Activated CD8-positive, alpha-beta memory T cell treated with anti-CD3 and anti-CD28 coated beads, Interleukin-2, amount 50 U/mL, for 4 hours (primary cell): Measurements from ENCODE around the gene MYCT1.
"Not testable (repeated sequence)": the region's sequence is repeated elsewhere in the genome, so short reads cannot be mapped to it uniquely, and the experiment has no call there.

Experiments
- DNase-seq: peaks from one replicate; pipeline ENCODE4 v3.0.0-alpha.2; 2020

MYCT1 gene

GRCh38 chr6:152697634-152698033 lies at the start of gene MYCT1:
Gene MYCT1, plus strand, starts transcription at chr6:152697897. Its CDS starts 6 bp downstream, at chr6:152697903.
- no peak for DNase-seq

- DNase-seq = no peak
These were observed 49.6 kb upstream of the MYCT1 start for GRCh38 chr6:152648105-152648504.

DNA sequence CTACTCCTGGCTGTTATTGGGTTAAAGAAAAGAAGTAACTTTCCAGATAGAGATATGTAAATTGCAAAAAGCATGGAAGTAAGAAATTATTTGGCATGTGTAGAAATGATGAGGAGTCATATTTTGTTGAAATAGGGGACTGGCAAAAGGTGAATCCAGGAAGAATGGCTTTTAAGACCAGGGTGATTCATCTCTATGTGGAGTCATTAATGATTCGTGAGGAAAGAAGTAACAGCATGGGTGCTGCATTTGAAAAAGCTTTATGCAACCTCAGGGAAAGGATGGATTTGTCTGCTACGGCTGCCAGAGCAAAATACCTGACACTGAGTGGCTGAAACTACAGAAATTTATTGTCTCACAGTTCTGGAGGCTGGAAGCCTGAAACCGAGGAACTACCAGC lies 45.7 kb upstream of the MYCT1 start:
- no peak for DNase-seq

DNA sequence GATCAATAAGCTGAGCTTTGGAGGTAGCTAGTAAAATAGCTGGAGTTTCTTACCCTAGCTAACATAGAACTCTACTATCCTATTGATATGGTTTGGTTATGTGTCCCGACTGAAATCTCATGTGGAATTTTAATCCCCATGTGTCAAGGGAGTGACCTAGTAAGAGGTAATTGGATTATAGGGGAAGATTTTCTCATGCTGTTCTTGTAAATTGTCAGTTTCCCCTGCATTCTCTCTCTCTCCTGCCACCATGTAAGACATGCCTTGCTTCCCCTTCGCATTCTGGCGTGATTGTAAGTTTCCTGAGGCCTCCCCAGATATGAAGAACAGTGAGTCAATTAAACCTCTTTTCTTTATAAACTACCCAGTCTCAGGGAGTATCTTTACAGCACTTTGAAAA lies 35.9 kb upstream of the MYCT1 start:
- DNase-seq = no peak

GRCh38 chr6:152669895-152670294 lies 27.8 kb upstream of the MYCT1 start:
- DNase-seq = no peak

DNA sequence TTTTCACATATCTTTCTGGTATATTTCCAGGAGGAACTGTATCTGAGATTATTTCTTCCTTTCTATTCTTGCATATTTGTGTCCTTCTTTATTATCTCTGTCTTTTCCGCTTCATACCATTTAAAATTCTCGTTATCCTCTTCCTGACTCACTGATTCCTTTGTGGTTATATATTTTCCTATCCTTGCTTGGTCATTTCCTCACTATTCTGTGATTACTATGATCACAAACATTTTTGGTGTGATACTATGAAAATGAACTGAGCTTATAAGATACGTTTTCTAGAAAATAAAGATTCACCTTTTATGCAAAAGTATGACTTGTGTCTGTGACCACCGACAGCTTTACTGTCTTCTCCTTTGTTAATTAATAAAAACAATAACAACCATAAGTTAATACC lies 26.5 kb upstream of the MYCT1 start:
- DNase-seq = no peak

GRCh38 chr6:152673236-152673635 lies 24.5 kb upstream of the MYCT1 start:
- no peak for DNase-seq

- DNase-seq = no peak
These were observed 17.5 kb upstream of the MYCT1 start for GRCh38 chr6:152680151-152680550.

GRCh38 chr6:152680879-152681517 lies 16.7 kb upstream of the MYCT1 start:
- DNase-seq = no peak

GRCh38 chr6:152682141-152682540 lies 15.6 kb upstream of the MYCT1 start:
- DNase-seq = no peak

GRCh38 chr6:152682935-152683334 lies 14.8 kb upstream of the MYCT1 start:
- DNase-seq = not testable (repeated sequence)

GRCh38 chr6:152685819-152686218 lies 11.9 kb upstream of the MYCT1 start:
- DNase-seq = no peak

DNA sequence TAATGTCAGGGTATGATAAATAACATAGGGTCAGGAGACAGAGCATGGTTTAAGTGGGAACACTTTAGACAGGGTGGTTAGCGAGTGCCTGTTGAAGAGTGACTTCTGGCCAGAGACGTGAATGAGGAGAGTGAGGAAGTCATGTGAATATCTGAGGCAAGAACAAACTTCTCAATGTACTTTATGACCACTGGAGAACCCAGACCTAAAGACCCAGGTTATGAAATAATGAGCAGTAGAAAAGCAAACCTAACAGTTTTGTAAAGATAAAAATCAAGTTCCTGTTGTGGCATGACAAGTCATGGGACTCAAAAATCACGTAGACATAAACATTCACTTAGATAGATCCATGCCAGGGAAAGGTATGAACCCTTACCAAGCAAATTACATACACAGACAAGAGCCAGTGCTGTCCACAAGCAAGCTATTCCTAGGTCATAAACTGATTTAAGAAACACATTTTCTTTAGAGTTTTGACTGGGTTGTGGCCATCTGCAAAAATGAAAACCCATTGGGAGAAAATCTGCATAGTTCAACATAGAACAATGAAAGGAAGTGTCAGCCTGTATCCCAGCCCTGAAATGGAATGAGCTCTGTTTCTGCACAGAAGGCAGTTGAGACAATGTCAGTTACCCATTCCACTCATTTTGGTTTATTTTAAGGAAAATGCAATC lies 2.2 kb upstream of the MYCT1 start:
- no peak for DNase-seq

DNA sequence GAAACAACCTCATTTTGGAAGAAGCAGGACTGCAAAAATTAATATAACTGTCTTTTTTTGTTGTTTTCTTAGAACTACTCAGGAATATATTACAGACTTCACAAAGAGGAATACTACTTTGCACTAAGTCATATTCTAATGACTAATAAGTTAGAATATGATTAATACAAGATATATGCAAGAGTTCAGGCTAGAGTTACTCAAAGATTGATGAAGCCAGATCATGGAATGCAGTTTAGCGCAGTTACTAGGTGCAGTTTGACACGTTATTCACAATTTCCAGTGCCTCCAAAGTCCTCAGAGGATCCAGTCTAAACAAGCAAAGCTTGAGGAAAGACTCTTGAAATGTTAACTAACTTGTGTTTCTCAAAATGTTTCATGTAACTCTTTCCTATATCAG lies 1.2 kb upstream of the MYCT1 start:
- DNase-seq = no peak

DNA sequence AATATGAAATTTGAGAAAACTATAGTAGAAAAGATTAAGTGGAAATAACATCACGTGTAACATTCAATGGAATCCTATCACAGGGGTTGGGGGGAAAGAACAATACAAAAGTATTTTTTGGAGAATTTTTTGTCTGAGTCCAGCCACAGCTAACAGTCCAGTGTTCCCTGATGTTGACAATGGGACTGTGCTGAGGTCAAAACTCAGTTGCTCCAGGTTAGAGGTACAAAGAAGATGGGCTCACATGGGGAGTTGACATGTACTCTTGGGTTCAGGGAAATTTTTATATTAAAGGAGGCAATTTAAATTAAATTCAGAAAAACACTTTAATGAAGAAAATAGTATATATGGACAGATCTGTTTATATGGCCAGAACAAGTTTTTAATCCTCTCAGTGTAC lies 995 bp downstream of the MYCT1 start:
- no peak for DNase-seq

GRCh38 chr6:152700427-152700826 lies 2.7 kb downstream of the MYCT1 start:
- DNase-seq = no peak

DNA sequence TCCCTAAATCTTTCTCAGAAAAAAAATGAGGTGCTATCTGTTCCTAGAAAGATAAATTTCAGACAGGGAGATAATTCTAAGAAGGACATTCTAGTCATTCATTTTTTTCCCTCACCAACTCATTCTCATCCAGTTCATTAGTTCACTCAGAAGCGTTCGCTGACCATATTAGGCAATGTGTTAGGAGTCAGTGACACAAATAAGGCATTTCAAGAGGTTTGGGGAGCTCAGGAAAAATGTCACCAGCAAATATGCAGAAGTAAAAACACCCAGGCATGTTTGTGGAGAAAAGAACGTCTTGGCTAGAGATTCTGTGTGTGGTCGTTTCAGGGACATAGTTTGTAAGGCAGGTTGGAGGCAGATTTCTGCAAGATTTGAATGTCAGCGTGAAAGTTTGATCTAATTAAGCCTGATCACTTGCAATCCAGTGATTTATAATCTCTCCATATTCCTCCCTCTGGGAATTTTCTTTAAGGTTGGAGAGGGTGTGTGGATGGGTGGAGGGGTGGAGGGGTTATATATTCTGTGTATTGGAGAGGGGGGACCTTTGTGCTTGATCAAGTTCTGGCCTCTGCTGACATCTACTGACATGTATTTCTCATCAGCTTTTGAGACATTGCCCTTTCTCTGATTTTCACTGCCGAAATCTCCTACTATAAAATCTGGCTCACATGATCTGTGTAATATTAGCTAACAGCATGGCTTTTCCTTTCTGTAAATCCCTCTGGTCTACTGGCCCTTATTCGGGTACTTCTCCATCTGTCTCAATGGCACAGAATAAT lies 3.6 kb downstream of the MYCT1 start:
- DNase-seq = no peak

DNA sequence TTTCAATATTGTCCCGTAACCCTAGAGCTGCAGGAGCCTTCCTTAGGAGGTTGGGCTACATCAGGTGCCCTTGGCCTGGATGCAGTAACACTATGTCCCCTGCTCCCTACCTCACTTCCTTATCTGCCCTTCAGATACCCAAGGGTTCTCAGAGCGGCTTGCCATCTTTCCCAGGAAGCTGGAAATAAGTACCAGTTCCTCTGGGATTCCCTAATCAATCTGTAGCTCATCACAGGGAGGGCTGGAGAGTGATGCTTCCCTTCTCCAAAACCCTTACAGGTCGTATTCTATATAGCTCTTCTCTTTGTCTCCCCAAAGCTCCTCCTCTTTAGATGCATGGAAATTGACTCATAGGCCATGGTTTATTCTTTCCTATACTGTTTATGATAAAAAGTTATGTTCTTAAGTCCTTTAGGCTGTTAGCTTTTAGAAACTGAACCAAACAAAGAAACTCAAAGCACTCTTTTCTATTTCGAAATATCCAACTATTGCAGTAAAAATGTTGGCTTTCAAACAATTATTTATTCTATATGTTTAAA lies 4.2 kb downstream of the MYCT1 start:
- DNase-seq = no peak

GRCh38 chr6:152703750-152704149 lies 6.1 kb downstream of the MYCT1 start:
- DNase-seq = not testable (repeated sequence)

GRCh38 chr6:152705327-152705726 lies 7.6 kb downstream of the MYCT1 start:
- DNase-seq = no peak

GRCh38 chr6:152716322-152716721 lies 18.6 kb downstream of the MYCT1 start:
- no peak for DNase-seq

DNA sequence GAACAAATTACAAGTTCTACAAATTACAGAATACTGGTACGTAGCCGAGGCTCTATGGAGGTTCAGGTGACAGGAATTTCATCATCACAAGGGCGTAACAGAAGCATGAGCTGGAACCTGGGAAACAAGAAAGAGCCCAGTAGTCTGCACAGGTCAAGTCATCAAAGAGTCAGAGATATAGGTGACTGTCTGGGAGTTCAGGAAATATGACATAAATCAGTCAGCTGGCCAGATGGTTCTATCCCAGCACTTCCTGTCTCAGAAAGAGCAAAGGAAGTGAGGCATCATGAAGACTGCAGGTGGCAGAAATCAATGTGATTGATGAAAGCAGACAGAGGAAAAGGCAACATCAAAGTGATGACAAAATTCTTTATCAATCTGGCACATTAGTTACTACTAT lies 23.3 kb downstream of the MYCT1 start:
- DNase-seq = no peak

- DNase-seq = no peak
These were observed 24.3 kb downstream of the MYCT1 start for GRCh38 chr6:152721956-152722355.

DNA sequence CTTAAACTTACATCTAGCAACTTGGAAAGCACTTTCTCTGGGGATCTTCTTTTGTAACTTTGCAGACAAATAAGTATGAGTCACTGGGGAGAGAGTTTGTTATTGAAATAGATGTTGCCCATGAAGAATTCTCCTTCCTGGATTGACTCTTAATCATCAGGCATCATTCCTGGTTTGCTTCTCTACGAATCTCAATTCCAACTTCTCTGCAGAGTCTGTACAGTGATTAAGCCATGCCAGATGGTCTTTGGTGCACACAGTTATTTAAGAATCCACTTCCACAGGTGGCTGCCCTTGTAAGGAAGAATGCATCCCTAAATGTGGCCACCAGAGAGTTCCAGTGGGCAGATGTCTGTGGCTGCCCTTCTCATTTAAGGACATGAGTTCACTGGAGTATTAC lies 25.7 kb downstream of the MYCT1 start:
- DNase-seq = no peak
